GM21825 (cell line): ENCODE results near the gene FHIT.
A peak's percentile ranks its signal among the peaks of the same experiment; 100 is the strongest.

ENCODE experiments used
- ATAC-seq: cut with Tn5 transposase; IDR thresholded peaks from one replicate; pipeline ENCODE4 v1.9.1; 2021; ENCODE audit warnings: mild to moderate bottlenecking, moderate library complexity; ENCODE audit not compliant: unreplicated experiment

FHIT gene

DNA sequence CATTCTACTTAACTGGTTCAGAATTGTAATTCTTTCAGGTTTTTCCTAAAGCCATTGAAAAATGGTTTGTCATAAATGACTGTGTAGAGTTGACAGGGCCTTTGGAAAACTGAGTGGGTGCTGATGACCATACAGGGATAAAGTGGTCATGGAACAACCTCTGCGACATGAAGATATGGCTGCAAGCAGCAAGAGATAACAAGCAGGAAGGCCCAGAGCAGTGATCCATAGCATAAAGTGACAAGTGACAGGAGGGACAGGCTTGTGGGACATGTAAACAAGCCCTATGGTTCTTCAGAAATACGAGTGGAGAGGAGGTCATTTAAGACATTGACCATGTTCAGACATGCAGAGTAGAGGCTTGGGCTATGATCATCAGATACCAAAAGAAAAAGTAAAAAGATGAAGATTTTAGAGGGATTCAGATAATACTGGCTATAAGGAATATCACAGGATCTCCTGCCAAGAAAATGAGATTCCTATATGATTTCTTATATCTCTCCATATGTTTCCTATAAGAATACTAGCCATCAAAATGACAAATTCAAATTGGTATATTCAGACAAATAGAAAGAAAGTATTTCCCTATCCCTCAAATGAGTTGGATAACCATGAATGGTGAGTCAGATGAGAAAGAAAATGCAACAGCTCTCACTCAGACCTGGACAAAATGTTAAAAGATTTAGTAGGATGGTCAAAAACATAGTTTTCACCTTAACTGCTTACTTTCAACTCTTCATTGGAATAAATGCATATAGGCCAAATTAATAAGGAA, 1373.8 kb downstream of the FHIT start:
- ATAC-seq: no peak

DNA sequence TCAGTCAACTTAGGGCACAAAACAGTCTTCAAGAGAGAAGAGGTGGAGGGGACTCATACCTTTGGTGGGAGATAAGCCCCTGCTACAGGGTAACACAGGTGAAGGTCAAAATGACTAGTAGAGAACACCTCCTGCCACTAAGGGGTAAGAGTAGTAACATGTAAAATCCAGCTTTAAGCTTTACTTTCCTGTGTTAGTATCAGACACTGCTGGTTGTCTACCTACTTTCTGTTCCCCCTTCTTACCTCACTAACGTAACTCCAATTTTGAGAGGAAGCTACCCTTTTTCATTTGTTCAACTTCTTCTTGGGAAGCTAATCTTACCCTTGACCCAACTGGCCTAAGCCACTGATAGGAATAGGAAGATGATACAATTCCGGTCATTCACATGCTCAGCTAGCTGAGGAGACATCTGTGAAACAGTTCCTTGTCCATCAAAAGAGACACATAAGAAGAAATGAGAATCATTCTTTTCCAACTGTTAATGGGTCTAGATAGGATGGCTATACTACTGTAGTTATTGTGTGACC, 1374.7 kb downstream of the FHIT start:
- ATAC-seq: no peak

DNA sequence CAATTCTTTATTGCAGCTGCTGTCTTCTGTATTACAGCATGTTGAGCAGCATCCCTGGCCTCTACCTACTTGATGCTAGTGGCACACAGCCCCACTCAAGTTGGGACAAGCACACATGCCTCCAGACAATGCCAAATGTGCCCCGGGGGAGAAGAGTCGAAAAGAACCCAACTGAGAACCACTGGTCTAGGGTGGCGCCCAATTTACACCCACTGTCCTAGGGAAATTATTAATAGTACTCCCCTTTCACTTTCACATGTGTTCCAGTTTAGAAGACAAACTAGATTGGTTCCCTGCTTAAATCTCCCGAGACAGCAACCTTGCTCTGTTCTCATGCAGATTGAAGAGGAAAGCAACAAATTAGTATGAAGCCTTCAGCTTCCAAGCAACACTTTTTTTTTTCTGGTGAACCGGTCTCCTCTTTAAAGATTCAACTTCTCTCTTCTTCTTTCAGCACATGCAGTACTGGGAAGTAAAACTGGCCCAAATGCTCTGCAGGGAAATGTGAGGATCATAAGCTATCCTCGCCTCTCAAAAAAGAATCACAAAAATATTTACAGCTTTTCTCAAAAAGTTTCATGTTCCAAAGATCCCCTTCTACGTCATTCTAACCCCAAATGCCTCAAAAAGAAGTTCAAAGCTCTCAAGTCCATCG, 1377.5 kb downstream of the FHIT start:
- ATAC-seq: peak; percentile 49

DNA sequence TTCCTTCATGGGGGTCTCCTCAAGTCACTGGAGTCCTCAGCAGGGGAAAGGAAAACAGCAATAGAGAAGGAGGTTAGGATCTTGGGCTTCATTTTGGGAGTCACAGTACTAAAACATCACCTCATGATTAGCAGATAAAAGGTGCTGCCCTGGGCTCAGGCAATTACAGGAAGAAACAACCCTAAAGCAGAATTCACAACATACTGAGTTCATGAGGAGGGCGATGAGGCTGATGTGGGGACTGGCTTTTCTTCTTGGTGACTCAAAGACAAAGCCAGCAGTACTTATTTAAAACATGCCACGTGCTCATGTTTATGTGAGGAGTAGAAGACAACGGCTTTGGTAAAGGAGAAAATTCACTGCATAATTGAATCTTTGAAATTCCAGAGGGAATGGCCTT, 1379.1 kb downstream of the FHIT start:
- no peak for ATAC-seq

- no peak for ATAC-seq
Measured at GRCh38 chr3:59867185-59868002, 1383.9 kb downstream of the FHIT start.

DNA sequence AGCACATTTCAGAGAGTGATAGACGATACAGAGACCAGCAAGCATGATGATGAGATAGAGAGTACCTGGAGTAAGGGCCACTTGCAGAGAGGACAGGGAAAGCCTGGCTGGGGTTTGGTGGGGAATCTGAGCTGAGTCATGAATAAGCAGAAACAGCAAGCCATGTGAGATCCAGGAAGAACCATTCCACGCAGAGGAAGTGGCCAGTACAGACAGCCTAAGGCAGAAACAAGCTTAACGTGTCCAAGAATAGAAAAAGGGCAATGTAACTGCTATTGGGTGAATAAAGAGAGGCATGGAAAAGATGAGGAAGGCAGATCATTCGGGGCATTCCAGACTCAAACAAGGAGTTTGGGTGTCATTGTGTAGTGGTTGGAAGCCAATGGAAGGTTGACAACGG, 1385.2 kb downstream of the FHIT start:
- no peak for ATAC-seq

DNA sequence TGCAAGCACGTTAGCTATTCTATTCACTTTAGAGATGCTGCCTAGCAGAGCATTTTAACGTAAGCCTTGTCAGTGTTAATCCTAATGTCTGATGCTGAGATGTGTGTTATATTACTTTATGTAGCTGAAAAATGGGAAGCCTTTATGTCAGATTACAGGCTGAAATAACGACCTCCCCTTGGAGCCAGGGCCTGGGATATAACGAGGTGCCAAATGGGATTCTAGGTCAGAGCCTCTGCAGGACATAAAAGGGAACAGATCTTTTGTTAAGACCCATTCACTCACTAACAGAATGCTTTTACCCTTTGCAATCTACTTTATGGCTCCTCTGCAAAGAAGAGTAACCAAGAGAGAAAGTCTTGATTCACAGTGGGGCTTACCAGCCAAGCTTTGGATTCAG, 1385.9 kb downstream of the FHIT start:
- no peak for ATAC-seq

- ATAC-seq: no peak
Measured at GRCh38 chr3:59862686-59863085, 1388.6 kb downstream of the FHIT start.

- peak; percentile 94 for ATAC-seq
Measured at GRCh38 chr3:59857589-59858346, 1393.5 kb downstream of the FHIT start.

DNA sequence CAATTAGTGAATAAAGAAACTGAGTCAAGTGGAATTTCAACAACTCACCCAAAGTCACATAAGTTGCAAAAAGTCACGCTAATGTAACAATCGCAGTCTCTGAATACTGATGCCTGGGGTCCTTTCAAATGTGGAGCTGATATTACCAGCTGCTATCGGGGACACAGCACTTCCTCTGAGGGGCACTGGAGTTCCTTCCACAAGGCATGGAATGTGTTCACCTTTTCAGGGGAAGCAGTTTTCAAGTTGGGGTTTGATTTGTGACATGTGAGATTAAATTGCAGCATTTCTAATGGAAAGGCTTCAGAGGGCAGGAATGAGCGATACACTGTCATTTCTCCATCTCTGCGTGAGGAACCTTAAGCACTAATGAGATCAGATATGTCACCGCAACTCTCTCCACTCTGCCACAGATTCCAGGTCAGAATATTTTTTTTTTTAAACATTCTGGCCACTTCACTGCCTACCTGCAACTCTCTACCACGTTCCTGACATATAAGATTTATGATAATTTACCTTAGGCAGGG, 1394.3 kb downstream of the FHIT start:
- no peak for ATAC-seq

DNA sequence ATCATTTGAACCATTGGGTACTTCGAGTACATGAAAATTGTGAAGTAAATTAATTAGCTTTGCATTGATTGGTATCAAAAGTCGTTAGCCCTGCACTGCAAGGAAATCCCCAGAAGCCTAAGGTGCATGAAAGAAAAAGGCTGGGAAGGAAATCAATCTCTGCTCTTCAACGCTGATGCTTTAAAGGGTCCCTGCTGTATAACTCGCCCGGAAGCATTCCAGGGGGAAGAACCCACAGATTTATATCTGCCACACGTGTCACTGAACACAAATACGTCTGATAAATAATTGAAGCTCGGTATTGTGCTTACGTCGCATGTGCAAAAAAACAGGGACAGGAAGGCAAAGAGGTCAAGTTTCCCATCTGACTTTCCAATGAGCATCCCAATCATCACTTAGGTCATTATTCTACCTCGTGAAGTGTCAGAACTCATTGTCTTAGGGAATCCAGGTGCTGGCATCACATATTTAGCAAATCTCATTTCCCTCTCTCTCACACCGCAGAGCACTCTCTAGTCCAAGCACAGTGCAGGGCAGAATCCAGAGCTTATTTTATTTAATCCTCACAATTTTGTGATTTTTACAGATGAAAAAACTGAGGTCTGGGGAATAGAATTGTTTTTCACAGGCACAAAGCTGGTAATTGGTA, 1397.1 kb downstream of the FHIT start:
- no peak for ATAC-seq

DNA sequence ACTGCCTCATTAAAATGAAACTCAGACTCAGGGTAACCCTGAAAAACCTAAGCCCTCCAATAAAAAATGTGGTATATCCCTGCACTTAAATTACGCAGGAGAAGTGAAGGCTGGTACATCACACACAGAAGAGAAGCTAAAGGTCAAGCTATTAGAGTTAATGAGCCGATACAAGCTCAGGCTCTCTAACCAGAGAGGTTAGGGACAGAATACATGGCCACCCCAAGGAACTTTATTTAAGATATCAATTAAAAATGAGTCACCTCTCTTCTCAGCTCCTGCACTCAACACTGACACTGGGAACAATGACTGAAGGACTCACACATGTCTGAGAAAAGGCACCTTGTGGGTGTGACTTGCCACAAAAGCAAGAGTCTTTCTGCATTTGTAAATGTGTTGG, 1400.8 kb downstream of the FHIT start:
- ATAC-seq: no peak

DNA sequence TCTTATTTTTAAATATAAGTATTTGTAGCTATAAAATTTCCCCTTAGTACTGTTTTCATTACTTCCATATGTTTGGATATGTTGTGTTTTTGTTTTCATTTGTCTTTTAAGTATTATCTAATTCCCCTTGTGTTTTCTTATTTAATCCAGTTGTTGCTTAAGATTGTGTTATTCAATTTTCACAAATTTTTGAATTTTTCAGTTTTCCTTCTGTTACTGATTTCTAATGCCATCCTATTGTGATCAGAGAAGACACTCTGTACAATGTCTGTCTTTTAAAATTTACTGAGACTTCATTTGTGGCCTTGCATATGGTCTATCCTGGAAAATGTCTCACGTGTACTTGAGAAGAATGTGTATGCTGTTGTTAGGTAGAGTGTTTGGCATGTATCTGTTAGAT, 1405.9 kb downstream of the FHIT start:
- ATAC-seq: no peak

- no peak for ATAC-seq
Measured at GRCh38 chr3:59843821-59844220, 1407.4 kb downstream of the FHIT start.

DNA sequence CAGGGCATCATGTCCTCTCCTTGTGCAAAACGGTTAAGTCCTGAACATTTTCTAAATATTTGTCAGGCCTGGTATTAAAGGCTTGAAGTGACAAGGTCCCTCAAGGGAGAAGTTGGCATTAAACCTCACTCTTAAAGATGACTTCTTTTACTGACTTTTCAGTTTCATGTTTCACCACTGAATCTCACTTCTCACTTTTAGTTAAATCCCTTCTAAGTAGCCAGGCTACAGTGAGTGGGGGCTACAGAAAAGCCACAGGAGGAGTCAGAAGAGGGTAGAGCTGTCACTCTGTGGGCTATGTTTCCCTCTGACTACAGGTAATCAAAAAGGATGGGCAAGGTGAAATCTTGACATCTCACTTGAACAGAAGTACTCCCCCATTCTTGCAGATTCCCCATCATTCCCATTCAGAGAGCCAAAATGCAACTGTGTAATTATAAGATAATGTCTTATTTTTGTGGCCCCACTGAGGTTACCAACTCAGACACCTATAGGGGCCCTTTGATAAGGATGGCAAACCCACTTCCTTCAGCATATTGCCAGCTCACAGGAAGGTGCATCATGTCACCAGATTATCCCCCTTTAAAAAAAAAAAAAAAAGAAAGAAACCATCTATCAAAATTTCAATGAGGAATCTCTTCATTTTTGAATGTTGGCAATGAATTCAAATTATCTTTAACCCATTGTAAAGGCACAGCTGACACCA, 1411.3 kb downstream of the FHIT start:
- ATAC-seq: peak; percentile 96

- peak; percentile 10 for ATAC-seq
Measured at GRCh38 chr3:59839283-59839682, 1412.0 kb downstream of the FHIT start.

DNA sequence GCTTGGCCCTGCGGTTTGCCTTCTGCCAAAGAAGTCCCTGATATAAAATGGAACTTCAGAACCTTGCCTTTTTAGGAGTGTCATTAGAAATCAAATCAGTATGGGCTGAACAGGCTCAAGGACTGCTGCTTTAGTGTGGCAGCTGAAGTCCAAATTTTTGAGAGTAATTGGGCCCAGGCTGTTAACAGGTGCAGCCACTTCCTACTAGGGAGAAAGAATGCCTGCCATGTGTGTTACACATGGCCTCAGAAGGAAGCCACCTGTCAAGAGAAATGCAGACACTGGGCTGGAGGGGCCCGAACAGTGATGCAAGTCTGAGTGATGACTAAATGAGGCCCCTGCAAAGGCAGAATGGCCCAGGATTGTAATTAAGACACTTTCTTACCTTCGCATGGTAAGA, 1414.7 kb downstream of the FHIT start:
- no peak for ATAC-seq

- no peak for ATAC-seq
Measured at GRCh38 chr3:59832702-59833101, 1418.5 kb downstream of the FHIT start.

DNA sequence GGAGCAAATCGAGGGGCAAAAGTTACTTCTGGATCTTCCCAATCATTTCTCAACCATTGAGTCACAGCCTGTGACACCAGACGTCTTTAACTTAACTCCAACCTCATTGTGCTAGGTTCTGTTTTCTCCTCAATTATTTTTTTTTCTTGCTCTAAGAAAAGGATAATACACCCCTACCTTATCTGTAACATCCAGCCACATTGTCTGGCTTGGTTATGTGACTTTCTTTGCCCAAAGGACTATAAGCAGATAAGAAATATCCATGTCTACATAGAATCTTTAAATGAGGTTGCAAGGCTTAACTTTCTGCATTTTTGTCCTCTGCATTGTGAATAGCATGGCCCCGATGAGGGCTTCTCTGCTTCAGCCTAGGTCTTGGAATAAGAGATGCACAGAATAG, 1419.0 kb downstream of the FHIT start:
- ATAC-seq: no peak
